ENCODE results near the gene LENG1. TPM values are rescaled to one million over a fixed set of nuclear protein-coding genes. Genes with fewer than 3 reads are reported as not detected.

Gene LENG1
- total and polyA plus RNA-seq, 9 of the 15 experiments (the other 6 are each of a cell fraction or from before 2014, with no cell fraction given), result 0.30 to 10.5 (median 4.7) TPM

DNA sequence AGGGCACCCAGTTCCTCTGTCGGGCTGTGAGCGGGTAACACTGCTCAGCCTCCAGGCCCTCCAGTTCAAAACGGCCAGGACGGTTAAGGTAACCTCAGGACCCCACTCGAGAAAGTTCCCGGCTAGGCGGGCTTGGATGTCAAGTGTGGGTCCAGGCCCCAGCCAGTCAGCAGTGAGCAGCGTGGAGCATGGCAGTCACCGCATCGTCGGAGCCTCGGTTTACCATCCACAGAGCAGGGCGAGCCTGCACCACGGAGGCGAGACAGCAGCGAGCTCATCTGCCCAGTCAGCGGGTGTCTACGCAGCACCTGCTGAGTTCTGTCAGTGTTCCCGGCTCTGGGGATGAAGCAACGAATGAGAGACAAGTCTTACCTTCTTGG is 29.9 kb downstream of the LENG1 start (continued):
- TF ChIP-seq IRF1 (CRISPR knock-in tag; IDR thresholded peaks at IDR 0.05; ENCODE audit: borderline replicate concordance) (no peak), XRCC4 (IDR thresholded peaks at IDR 0.05; ENCODE audit: extremely low read depth, insufficient read depth, insufficient read length) (no peak), ZNF134 (CRISPR knock-in tag; conservative IDR thresholded peaks at IDR 0.05) (no peak), HOXB6 (CRISPR knock-in tag; IDR thresholded peaks at IDR 0.05; ENCODE audit: borderline replicate concordance) (no peak), ATF1 (CRISPR knock-in tag; IDR thresholded peaks at IDR 0.05) (no peak), ATF1 (tag; IDR thresholded peaks at IDR 0.05) (no peak), ZNF140 (CRISPR knock-in tag; IDR thresholded peaks at IDR 0.05) (no peak), BCLAF1 (IDR thresholded peaks at IDR 0.05; ENCODE audit: borderline replicate concordance in 1 of 2, control insufficient read depth in 1 of 2, low read depth in 2 of 2, low read length in 1 of 2) (no peak)

Measured in K562 (cell line).